ENCODE results near the gene MADCAM1. TPM values are rescaled to one million over a fixed set of nuclear protein-coding genes. Genes with fewer than 3 reads are reported as not detected.
A peak's percentile ranks its signal among the peaks of the same experiment; 100 is the strongest.

Gene MADCAM1
- total and polyA plus RNA-seq, 7 experiments from 2014 or later: 0.12 to 1.8 (median 0.61) TPM; not detected in 2

GRCh38 chr19:538641-539428, 42.5 kb downstream of the MADCAM1 start:
- peaks cover 0 to 9% (median 4%) of the 10 kb centered on the region in 5 donors for H3K36me3 Mint-ChIP-seq
- H3K9me3 ChIP-seq (ENCODE audit: control insufficient read depth in 2 of 3, low read length in 3 of 3): no peaks in the 10 kb centered on the region
- H3K9me3 Mint-ChIP-seq: no peaks in the 10 kb centered on the region
- no peaks in the 10 kb centered on the region for H3K27me3 ChIP-seq (ENCODE audit: control insufficient read depth in 2 of 2, insufficient read depth in 2 of 2, low read length in 2 of 2)
- H3K4me1 Mint-ChIP-seq: peaks cover 4 to 21% (median 12%) of the 10 kb centered on the region in 7 donors
- no peak overlapping the region for H3K27ac ChIP-seq (ENCODE audit: low read depth, low read length)
- ChIA-PET CTCF (no interaction called here), POLR2A (interaction anchor here (0.6 to 0.8 kb wide), 2 partner anchors 37 to 50 kb away, joined by 3 read pairs; no protein-coding TSS in a partner anchor)
- intact Hi-C loops (cut with micrococcal nuclease): no loop called here
- H3K4me3 Mint-ChIP-seq: no peak overlapping the region
- no peak for ATAC-seq
- H3K36me3 ChIP-seq (ENCODE audit: control insufficient read depth in 2 of 3, insufficient read depth in 3 of 3, low read length in 3 of 3): peaks cover 0 to 63% (median 5%) of the 10 kb centered on the region in 3 experiments
- no peaks in the 10 kb centered on the region for H3K27me3 Mint-ChIP-seq
- no peak overlapping the region for H3K4me3 ChIP-seq (ENCODE audit: low read length)
- H3K27ac Mint-ChIP-seq: no peak overlapping the region
- H3K4me1 ChIP-seq (ENCODE audit: control insufficient read depth in 2 of 2, insufficient read depth in 2 of 2, low read length in 2 of 2): peaks cover 6 to 7% of the 10 kb centered on the region in 2 donors
- DNase-seq: no peak

- H3K27me3 Mint-ChIP-seq: no peaks in the 10 kb centered on the region
- CTCF ChIA-PET: no interaction called here
- H3K4me1 ChIP-seq (ENCODE audit: control insufficient read depth in 2 of 2, insufficient read depth in 2 of 2, low read length in 2 of 2): peaks cover 5 to 6% of the 10 kb centered on the region in 2 donors
- DNase-seq (no peak), ATAC-seq (no peak)
- H3K27me3 ChIP-seq (ENCODE audit: control insufficient read depth in 2 of 2, insufficient read depth in 2 of 2, low read length in 2 of 2): no peaks in the 10 kb centered on the region
- H3K4me3 ChIP-seq (ENCODE audit: low read length): no peak overlapping the region
- peaks cover 4 to 23% (median 14%) of the 10 kb centered on the region in 7 donors for H3K4me1 Mint-ChIP-seq
- H3K36me3 Mint-ChIP-seq: peaks cover 0 to 10% (median 4%) of the 10 kb centered on the region in 5 donors
- intact Hi-C loops (cut with micrococcal nuclease): no loop called here
- H3K9me3 Mint-ChIP-seq: no peaks in the 10 kb centered on the region
- POLR2A ChIA-PET: no interaction called here
- H3K9me3 ChIP-seq (ENCODE audit: control insufficient read depth in 2 of 3, low read length in 3 of 3): no peaks in the 10 kb centered on the region
- H3K36me3 ChIP-seq (ENCODE audit: control insufficient read depth in 2 of 3, insufficient read depth in 3 of 3, low read length in 3 of 3): peaks cover 0 to 63% (median 5%) of the 10 kb centered on the region in 3 experiments
- H3K4me3 Mint-ChIP-seq: no peak overlapping the region
- no peak overlapping the region for H3K27ac ChIP-seq (ENCODE audit: low read depth, low read length)
- H3K27ac Mint-ChIP-seq: no peak overlapping the region
Measured at GRCh38 chr19:539429-540030, 43.2 kb downstream of the MADCAM1 start.

GRCh38 chr19:540867-541637, 44.8 kb downstream of the MADCAM1 start:
- Histone ChIP-seq H3K4me3 (ENCODE audit: low read length) (no peak overlapping the region), H3K9me3 (ENCODE audit: control insufficient read depth in 2 of 3, low read length in 3 of 3) (no peaks in the 10 kb centered on the region), H3K4me1 (ENCODE audit: control insufficient read depth in 2 of 2, insufficient read depth in 2 of 2, low read length in 2 of 2) (peaks cover 5 to 10% of the 10 kb centered on the region in 2 donors), H3K27ac (ENCODE audit: low read depth, low read length) (no peak overlapping the region), H3K27me3 (ENCODE audit: control insufficient read depth in 2 of 2, insufficient read depth in 2 of 2, low read length in 2 of 2) (no peaks in the 10 kb centered on the region), H3K36me3 (ENCODE audit: control insufficient read depth in 2 of 3, insufficient read depth in 3 of 3, low read length in 3 of 3) (peaks cover 0 to 51% (median 5%) of the 10 kb centered on the region in 3 experiments)
- H3K9me3 Mint-ChIP-seq: no peaks in the 10 kb centered on the region
- DNase-seq: no peak
- POLR2A ChIA-PET: no interaction called here
- H3K4me3 Mint-ChIP-seq: no peak overlapping the region
- H3K27ac Mint-ChIP-seq: no peak overlapping the region
- peaks cover 4 to 26% (median 22%) of the 10 kb centered on the region in 7 donors for H3K4me1 Mint-ChIP-seq
- CTCF ChIA-PET: interaction anchor here (0.6 kb wide), 2 partner anchors 38 to 100 kb away, joined by 3 read pairs; no protein-coding TSS in a partner anchor
- intact Hi-C loops (cut with micrococcal nuclease): no loop called here
- H3K36me3 Mint-ChIP-seq: peaks cover 0 to 10% (median 4%) of the 10 kb centered on the region in 5 donors
- no peak for ATAC-seq
- no peaks in the 10 kb centered on the region for H3K27me3 Mint-ChIP-seq

- Histone ChIP-seq H3K27me3 (ENCODE audit: control insufficient read depth in 2 of 2, insufficient read depth in 2 of 2, low read length in 2 of 2) (no peaks in the 10 kb centered on the region), H3K36me3 (ENCODE audit: control insufficient read depth in 2 of 3, insufficient read depth in 3 of 3, low read length in 3 of 3) (peaks cover 0 to 44% (median 5%) of the 10 kb centered on the region in 3 experiments), H3K4me1 (ENCODE audit: control insufficient read depth in 2 of 2, insufficient read depth in 2 of 2, low read length in 2 of 2) (peaks cover 5 to 10% of the 10 kb centered on the region in 2 donors), H3K27ac (ENCODE audit: low read depth, low read length) (no peak overlapping the region), H3K9me3 (ENCODE audit: control insufficient read depth in 2 of 3, low read length in 3 of 3) (no peaks in the 10 kb centered on the region), H3K4me3 (ENCODE audit: low read length) (no peak overlapping the region)
- Mint-ChIP-seq H3K36me3 (peaks cover 0 to 10% (median 4%) of the 10 kb centered on the region in 5 donors), H3K4me1 (peaks cover 4 to 26% (median 21%) of the 10 kb centered on the region in 7 donors), H3K27me3 (no peaks in the 10 kb centered on the region), H3K27ac (no peak overlapping the region), H3K9me3 (no peaks in the 10 kb centered on the region), H3K4me3 (no peak overlapping the region)
- intact Hi-C loops (cut with micrococcal nuclease): no loop called here
- POLR2A ChIA-PET: no interaction called here
- DNase-seq (no peak), ATAC-seq (no peak)
- CTCF ChIA-PET: interaction anchor here (0.6 to 1.5 kb wide), 2 partner anchors 9 to 99 kb away, joined by 3 to 5 read pairs; no protein-coding TSS in a partner anchor
Measured at GRCh38 chr19:541699-542098, 45.4 kb downstream of the MADCAM1 start.

- H3K36me3 Mint-ChIP-seq: peaks cover 0 to 10% (median 4%) of the 10 kb centered on the region in 5 donors
- DNase-seq (no peak), ATAC-seq (no peak)
- Histone ChIP-seq H3K27ac (ENCODE audit: low read depth, low read length) (no peak overlapping the region), H3K36me3 (ENCODE audit: control insufficient read depth in 2 of 3, insufficient read depth in 3 of 3, low read length in 3 of 3) (peaks cover 0 to 40% (median 5%) of the 10 kb centered on the region in 3 experiments), H3K9me3 (ENCODE audit: control insufficient read depth in 2 of 3, low read length in 3 of 3) (no peaks in the 10 kb centered on the region), H3K4me3 (ENCODE audit: low read length) (no peak overlapping the region), H3K27me3 (ENCODE audit: control insufficient read depth in 2 of 2, insufficient read depth in 2 of 2, low read length in 2 of 2) (no peaks in the 10 kb centered on the region), H3K4me1 (ENCODE audit: control insufficient read depth in 2 of 2, insufficient read depth in 2 of 2, low read length in 2 of 2) (peaks cover 5 to 10% of the 10 kb centered on the region in 2 donors)
- POLR2A ChIA-PET: interaction anchor here (1.2 kb wide), 1 partner anchor 11 kb away, joined by 5 read pairs; the partner anchor contains the start of gene CDC34
- CTCF ChIA-PET: interaction anchor here (1.5 kb wide), 1 partner anchor 9 kb away, joined by 5 read pairs; no protein-coding TSS in a partner anchor
- intact Hi-C loops (cut with micrococcal nuclease): no loop called here
- peaks cover 4 to 26% (median 21%) of the 10 kb centered on the region in 7 donors for H3K4me1 Mint-ChIP-seq
- peak overlapping the region in 1 of 9 donors; percentile 43 for H3K27ac Mint-ChIP-seq
- H3K9me3 Mint-ChIP-seq: no peaks in the 10 kb centered on the region
- H3K27me3 Mint-ChIP-seq: no peaks in the 10 kb centered on the region
- peak overlapping the region in 2 of 10 donors; percentile 12 to 16 for H3K4me3 Mint-ChIP-seq
Measured at GRCh38 chr19:542173-542866, 46.0 kb downstream of the MADCAM1 start.
